DOHH2 (cell line): ENCODE measurements around the gene RAD51B.

ENCODE experiments used
- CTCF ChIP-seq: fragments of 200-600 bp; sonication (generic); IDR thresholded peaks from one replicate; pipeline ENCODE4 v1.5.1; 2014; ENCODE audit warnings: antibody characterized with exemption, mild to moderate bottlenecking, low read depth, low read length; ENCODE audit not compliant: poor library complexity, severe bottlenecking
- EZH2phosphoT487 ChIP-seq: fragments of 200-600 bp; sonication (generic); IDR thresholded peaks from 2 replicates; pipeline ENCODE4 v1.6.1; 2017; ENCODE audit warnings: borderline replicate concordance, mild to moderate bottlenecking, antibody characterized with exemption, low read length, moderate library complexity, mixed read lengths

DNA sequence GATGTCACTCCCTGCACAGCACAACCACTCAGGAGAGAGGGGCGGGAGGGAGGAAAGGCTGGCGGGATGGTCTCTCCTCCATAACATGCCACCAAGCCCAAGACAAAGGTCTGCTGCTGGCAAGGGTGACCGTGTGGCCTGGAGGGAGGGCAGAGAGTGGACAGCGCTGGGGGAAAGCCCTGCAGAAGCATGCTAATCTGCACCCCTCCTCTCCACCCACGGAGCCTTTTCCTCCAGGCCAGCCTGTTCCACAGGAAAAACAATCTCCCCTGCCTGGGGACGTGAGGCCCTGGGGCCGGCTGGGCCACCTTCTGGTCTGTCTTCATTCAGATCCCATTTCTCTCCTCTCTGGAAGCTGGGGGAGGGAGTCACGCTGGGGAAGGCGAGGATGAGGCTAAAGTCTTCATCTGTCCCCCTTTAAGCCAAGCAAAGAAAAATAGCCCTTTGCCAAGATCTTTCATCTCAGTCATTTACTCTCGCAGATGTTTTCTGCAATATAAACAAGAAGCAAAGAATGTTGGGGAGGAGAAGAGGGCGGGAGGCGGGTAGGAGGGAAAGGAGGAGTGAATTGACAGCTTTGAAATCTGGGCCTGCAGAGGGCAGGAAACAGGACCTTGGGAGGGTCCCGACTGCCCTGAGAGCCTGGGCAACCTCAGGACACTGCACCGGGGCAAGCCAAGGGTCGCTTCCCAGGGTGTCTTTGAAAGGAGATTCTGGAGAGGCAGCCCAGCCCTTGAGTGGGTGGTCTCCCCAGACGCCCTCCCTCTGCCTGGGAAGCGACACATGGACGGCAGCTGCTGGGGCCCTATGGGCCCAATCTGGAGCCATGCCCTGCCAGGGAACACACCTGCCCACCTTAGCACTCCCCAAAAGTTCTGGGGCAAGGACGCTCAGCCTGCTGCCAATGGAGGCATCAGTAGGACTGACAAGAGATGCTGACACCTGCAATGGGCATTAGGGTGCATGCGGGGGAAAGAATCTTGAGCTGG lies 839.7 kb downstream of the RAD51B start:
- TF ChIP-seq CTCF (no peak), EZH2phosphoT487 (no peak)
